Psoas muscle (tissue), 8 donors: ENCODE data around the gene RHBDD2. TPM values are rescaled to one million over a fixed set of nuclear protein-coding genes. Genes with fewer than 3 reads are reported as not detected.

Experiments
- ATAC-seq, 4 donors: fragments of 200-7000 bp; cut with Tn5 transposase; one replicate each; pipeline ENCODE4 v1.9.1; 2020; ENCODE audit warnings: moderate library complexity in 3 of 4, mild to moderate bottlenecking in 2 of 4
- DNase-seq, 2 donors: peaks; one replicate each; pipeline ENCODE4 v3.0.0-alpha.2; 2020
- H3K27ac ChIP-seq: fragments of 200-600 bp; one replicate; pipeline ENCODE4 v1.8.0; 2022
- H3K27me3 ChIP-seq, 3 donors: fragments of 200-600 bp in 1 of 3; one replicate each; pipeline versions ENCODE4 v1.6.1 to v1.8.0; 2013 to 2022; ENCODE audit warnings: low read length in 2 of 3, mild to moderate bottlenecking in 2 of 3, moderate library complexity in 1 of 3; ENCODE audit not compliant: insufficient read depth in 3 of 3
- H3K36me3 ChIP-seq, 2 donors: fragments of 200-600 bp in 1 of 2; one replicate each; pipeline versions ENCODE4 v1.6.1 to v1.8.0; 2013 to 2022; ENCODE audit warnings: low read depth in 1 of 2, mild to moderate bottlenecking in 1 of 2, moderate library complexity in 1 of 2; ENCODE audit not compliant: insufficient read depth in 1 of 2
- H3K4me1 ChIP-seq: fragments of 200-600 bp; one replicate; pipeline ENCODE4 v1.8.0; 2022
- H3K4me3 ChIP-seq: fragments of 200-600 bp; one replicate; pipeline ENCODE4 v1.8.0; 2022; ENCODE audit warnings: mild to moderate bottlenecking
- H3K9me3 ChIP-seq: fragments of 200-600 bp; one replicate; pipeline ENCODE4 v1.8.0; 2022
- WGBS, 3 donors: extraction: QIAGEN DNeasy Blood & Tissue Kit; methylation state at CpG; one replicate each; pipeline versions ENCODE4 v1.1.6 to v1.1.7; 2013; 5-methylcytosine and 5-hydroxymethylcytosine counted together
- intact Hi-C, 2 donors: fragments of 100-400 bp; cut with DNase I; formaldehyde crosslinking; loops; one replicate each; pipeline versions ENCODE4 v1.11.0 to v1.14.2; 2022
- polyA plus RNA-seq, 3 donors: library from polyadenylated mRNA; stranded (reverse); fragments of 200-250 nt; gene quantifications; one replicate each; pipeline ENCODE4 v1.2.3, GENCODE V29; 2013
- total RNA-seq, 4 donors: library from RNA; stranded (reverse); fragmentation: NEBNext Ultra II Directional in 2 of 4; extraction: Animal tissue kit (Norgen Biotek cat#: 25700) in 2 of 4; gene quantifications; one replicate each; pipeline versions ENCODE4 v1.2.1 to v1.2.4, GENCODE V29; 2021 to 2023
- TF ChIP-seq, protein P1 (sequence below): fragments of 200-600 bp; IDR thresholded peaks from one replicate; pipeline ENCODE4 v1.8.0; 2022; ENCODE audit warnings: antibody characterized with exemption
- donor health status: healthy with polysubstance abuse.
- donor health status: DM: no; HTN: no; CAD: no; lungs with moderate emphysema.
- donor health status: Bipolar disorder and iron deficiency.
- donor health status: healthy.
- donor health status: DM: yes; HTN: yes; CAD: no.
- donor health status: DM: no; HTN: no; CAD: no.
- donor health status: DM: no; HTN: no; CAD: no.
- donor health status: DM: yes; HTN: yes; CAD: no.

The RHBDD2 gene
- total and polyA plus RNA-seq, 7 donors: 18.3 to 38.9 (median 30.4) TPM

GRCh38 chr7:75891815-75892411 is 13.1 kb downstream of the RHBDD2 start:
- intact Hi-C loops: no loop called here
- H3K36me3 ChIP-seq: peaks cover 0 to 12% of the 10 kb centered on the region in 2 donors
- WGBS, 3 donors: 91 to 93% (median 92%) methylated on average over 7 of the region's 7 CpGs
- H3K9me3 ChIP-seq: no peaks in the 10 kb centered on the region
- H3K27ac ChIP-seq: no peak overlapping the region
- no peak for DNase-seq
- H3K4me3 ChIP-seq: no peak overlapping the region
- no peak for ATAC-seq
- peaks cover 5% of the 10 kb centered on the region for H3K4me1 ChIP-seq
- no peaks in the 10 kb centered on the region for H3K27me3 ChIP-seq
- TF ChIP-seq, protein P1, sequence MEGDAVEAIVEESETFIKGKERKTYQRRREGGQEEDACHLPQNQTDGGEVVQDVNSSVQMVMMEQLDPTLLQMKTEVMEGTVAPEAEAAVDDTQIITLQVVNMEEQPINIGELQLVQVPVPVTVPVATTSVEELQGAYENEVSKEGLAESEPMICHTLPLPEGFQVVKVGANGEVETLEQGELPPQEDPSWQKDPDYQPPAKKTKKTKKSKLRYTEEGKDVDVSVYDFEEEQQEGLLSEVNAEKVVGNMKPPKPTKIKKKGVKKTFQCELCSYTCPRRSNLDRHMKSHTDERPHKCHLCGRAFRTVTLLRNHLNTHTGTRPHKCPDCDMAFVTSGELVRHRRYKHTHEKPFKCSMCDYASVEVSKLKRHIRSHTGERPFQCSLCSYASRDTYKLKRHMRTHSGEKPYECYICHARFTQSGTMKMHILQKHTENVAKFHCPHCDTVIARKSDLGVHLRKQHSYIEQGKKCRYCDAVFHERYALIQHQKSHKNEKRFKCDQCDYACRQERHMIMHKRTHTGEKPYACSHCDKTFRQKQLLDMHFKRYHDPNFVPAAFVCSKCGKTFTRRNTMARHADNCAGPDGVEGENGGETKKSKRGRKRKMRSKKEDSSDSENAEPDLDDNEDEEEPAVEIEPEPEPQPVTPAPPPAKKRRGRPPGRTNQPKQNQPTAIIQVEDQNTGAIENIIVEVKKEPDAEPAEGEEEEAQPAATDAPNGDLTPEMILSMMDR: no peak

DNA sequence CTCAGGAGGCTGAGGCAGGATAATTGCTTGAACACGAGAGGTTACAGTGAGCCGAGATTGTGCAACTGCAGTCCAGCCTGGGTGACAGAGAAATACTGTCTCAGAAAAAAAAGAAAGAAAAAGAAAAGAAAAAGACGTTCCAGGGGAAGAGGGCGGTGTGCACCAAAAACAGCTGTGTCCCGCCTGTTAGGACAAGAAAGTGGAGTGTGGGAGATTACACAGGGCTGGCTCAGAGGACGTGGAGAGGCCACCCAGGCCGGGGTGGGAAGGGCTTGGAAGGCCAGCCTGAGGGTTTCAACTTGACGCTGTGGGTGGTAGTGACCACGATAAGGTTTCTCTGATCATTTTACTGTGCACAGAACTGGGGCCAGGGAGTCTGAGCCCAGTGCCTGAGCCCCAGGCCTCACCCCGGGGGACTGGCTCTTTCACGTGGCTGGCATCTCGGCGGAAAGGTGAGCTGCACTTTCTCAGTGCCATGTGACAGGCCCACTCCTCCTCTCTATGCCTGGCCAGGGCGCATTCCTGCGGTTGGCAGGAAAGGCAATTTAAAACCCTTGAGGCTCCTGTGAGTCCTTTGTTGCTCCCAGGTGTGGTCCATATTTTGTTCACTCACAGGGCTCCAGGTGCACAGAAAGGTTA is 13.9 kb downstream of the RHBDD2 start:
- Histone ChIP-seq H3K36me3 (peaks cover 0 to 6% of the 10 kb centered on the region in 2 donors), H3K27me3 (no peaks in the 10 kb centered on the region), H3K27ac (no peak overlapping the region), H3K9me3 (no peaks in the 10 kb centered on the region), H3K4me3 (no peak overlapping the region), H3K4me1 (peaks cover 5% of the 10 kb centered on the region)
- ATAC-seq: peak in 2 of 4 donors; percentile 18 to 47
- peak; percentile 66 to 76 for DNase-seq
- 46 to 71% (median 61%) methylated on average over 15 of the region's 15 CpGs for WGBS, 3 donors
- intact Hi-C loops: no loop called here
- TF ChIP-seq, protein P1: no peak

DNA sequence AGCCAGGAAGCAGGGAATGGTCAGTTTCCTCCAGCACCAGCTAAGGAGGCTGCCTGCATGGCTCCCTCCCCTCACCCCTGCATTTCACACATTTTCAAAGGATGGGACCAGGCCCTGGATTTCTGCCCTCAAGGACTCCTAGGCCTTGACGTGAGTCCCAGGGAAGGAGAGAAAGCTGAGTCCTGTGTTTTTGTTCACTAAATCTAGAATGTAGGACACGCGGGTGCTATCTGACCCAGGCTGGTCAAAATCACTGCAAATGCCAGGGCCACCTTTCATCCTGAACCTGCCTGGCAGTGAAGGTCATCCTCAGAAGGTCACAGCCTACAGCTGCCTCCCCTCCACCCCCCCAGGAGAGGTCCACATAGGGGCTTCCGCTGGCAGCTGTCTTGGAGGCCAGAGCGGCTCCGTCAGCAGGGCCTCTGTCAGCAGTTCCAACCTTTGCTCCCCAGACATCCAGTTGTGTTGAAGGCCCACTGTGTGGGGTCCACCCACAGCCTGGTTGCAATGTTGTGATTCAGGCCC is 18.0 kb downstream of the RHBDD2 start:
- H3K36me3 ChIP-seq: no peaks in the 10 kb centered on the region
- H3K27me3 ChIP-seq: no peaks in the 10 kb centered on the region
- DNase-seq (no peak), ATAC-seq (no peak)
- H3K4me3 ChIP-seq: no peak overlapping the region
- H3K9me3 ChIP-seq: no peaks in the 10 kb centered on the region
- no peak overlapping the region for H3K27ac ChIP-seq
- H3K4me1 ChIP-seq: no peaks in the 10 kb centered on the region
- TF ChIP-seq, protein P1: no peak
- intact Hi-C loops: no loop called here
- 82 to 93% (median 84%) methylated on average over 6 of the region's 6 CpGs for WGBS, 3 donors

DNA sequence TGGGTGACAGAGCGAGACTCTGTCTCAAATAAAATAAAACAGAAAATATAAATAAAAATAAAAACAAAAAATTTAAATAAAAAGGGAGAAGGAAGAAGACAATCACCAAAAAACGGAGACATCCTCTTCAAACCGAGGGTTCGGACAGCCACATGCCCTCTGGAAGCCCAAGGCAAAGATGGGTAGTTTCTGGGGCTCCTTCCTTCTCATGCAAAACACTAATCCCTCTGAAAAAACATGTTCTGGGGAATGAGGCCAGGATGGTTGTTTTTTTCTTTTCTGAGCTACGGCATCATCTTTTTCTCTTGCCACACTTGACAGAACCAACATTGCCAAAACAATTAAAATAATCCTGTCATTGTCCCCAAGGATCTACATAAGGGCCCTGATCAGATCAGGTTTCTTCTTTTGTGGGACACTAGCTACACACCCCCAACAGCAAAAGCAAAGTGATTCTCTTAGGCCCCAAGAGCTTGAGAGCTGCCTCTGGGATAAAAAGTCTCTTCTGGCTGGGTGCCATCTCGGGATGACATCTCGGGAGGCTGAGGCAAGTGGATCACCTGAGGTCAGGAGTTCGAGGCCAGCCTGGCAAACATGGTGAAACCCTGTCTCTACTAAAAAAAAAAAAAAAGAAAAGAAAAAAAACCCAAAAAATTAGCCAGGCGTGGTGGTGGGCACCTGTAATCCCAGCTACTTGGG is 21.9 kb downstream of the RHBDD2 start:
- TF ChIP-seq, protein P1: no peak
- WGBS, 3 donors: 87 to 91% (median 91%) methylated on average over 9 of the region's 9 CpGs
- ATAC-seq (no peak), DNase-seq (no peak)
- H3K27me3 ChIP-seq: no peaks in the 10 kb centered on the region
- intact Hi-C loops: no loop called here
- no peak overlapping the region for H3K4me3 ChIP-seq
- no peaks in the 10 kb centered on the region for H3K36me3 ChIP-seq
- no peaks in the 10 kb centered on the region for H3K4me1 ChIP-seq
- H3K9me3 ChIP-seq: no peaks in the 10 kb centered on the region
- H3K27ac ChIP-seq: no peak overlapping the region
